Measurements from ENCODE around the gene VEGFB. TPM values are rescaled to one million over a fixed set of nuclear protein-coding genes. Genes with fewer than 3 reads are reported as not detected.
A peak's percentile ranks its signal among the peaks of the same experiment; 100 is the strongest.

The VEGFB gene
- 10 to 100 TPM; 56.1 to 75.0 (median 65.5) TPM for total RNA-seq

GRCh38 chr11:64233913-64234586, at the start of gene VEGFB:
Gene VEGFB (plus strand): TSS chr11:64234584. CDS start chr11:64234834, 250 bp downstream.
- peak in 1 of 2 donors; percentile 85 for DNase-seq (ENCODE audit: low spot score in 2 of 2)
- no peaks in the 10 kb centered on the region for H3K9me3 ChIP-seq
- WGBS, result 4% methylated on average over 13 of the region's 62 CpGs
- no peaks in the 10 kb centered on the region for H3K27me3 ChIP-seq
- peaks cover 89% of the 10 kb centered on the region for H3K4me1 ChIP-seq
- peaks cover 18% of the 10 kb centered on the region for H3K36me3 ChIP-seq
- TF ChIP-seq POLR2AphosphoS5 (IDR thresholded peaks at IDR 0.05), result no peak
- no peak for TF ChIP-seq POLR2A (IDR thresholded peaks at IDR 0.05)
- TF ChIP-seq CTCF (IDR thresholded peaks at IDR 0.05), result no peak
- TF ChIP-seq EP300 (IDR thresholded peaks at IDR 0.05), result no peak
- H3K27ac ChIP-seq, result peak within 1 kb of the TSS; percentile 86
- peak within 1 kb of the TSS; percentile 73 for H3K4me3 ChIP-seq

- H3K27me3 ChIP-seq, result no peaks in the 10 kb centered on the region
- peak overlapping the region; percentile 94 for H3K27ac ChIP-seq
- 0% methylated on average over 1 of the region's 52 CpGs for WGBS
- no peaks in the 10 kb centered on the region for H3K36me3 ChIP-seq
- H3K4me1 ChIP-seq, result peaks cover 66% of the 10 kb centered on the region
- DNase-seq (ENCODE audit: low spot score in 2 of 2), result peak; percentile 95 to 96
- TF ChIP-seq CTCF (IDR thresholded peaks at IDR 0.05) (peak; percentile 36 to 42), POLR2A (IDR thresholded peaks at IDR 0.05) (peak; percentile 91 to 98), POLR2AphosphoS5 (IDR thresholded peaks at IDR 0.05) (peak; percentile 56 to 77 (median 62)), EP300 (IDR thresholded peaks at IDR 0.05) (no peak)
- no peak overlapping the region for H3K4me3 ChIP-seq
- H3K9me3 ChIP-seq, result no peaks in the 10 kb centered on the region
These were observed 49.1 kb upstream of the VEGFB start for GRCh38 chr11:64185175-64185692.

- no peak within 1 kb of the TSS for H3K4me3 ChIP-seq
- H3K27ac ChIP-seq, result peak within 1 kb of the TSS; percentile 94
- peak; percentile 100 for DNase-seq (ENCODE audit: low spot score in 2 of 2)
- peaks cover 61% of the 10 kb centered on the region for H3K4me1 ChIP-seq
- H3K9me3 ChIP-seq, result no peaks in the 10 kb centered on the region
- 0% methylated on average over 17 of the region's 74 CpGs for WGBS
- no peaks in the 10 kb centered on the region for H3K27me3 ChIP-seq
- no peak for TF ChIP-seq EP300 (IDR thresholded peaks at IDR 0.05)
- TF ChIP-seq POLR2A (IDR thresholded peaks at IDR 0.05), result no peak
- TF ChIP-seq POLR2AphosphoS5 (IDR thresholded peaks at IDR 0.05), result peak in 1 of 3 donors; percentile 69
- peak in 1 of 2 donors; percentile 53 for TF ChIP-seq CTCF (IDR thresholded peaks at IDR 0.05)
- H3K36me3 ChIP-seq, result no peaks in the 10 kb centered on the region
These were observed 48.5 kb upstream of the VEGFB start, which contains the start of gene STIP1 for GRCh38 chr11:64185693-64186491. Gene STIP1 (plus strand): TSS chr11:64186171. CDS start chr11:64186262, 91 bp downstream.

- no peak overlapping the region for H3K4me3 ChIP-seq
- H3K9me3 ChIP-seq, result no peaks in the 10 kb centered on the region
- DNase-seq (ENCODE audit: low spot score in 2 of 2), result no peak
- H3K27me3 ChIP-seq, result no peaks in the 10 kb centered on the region
- 1% methylated on average over 35 of the region's 48 CpGs for WGBS
- peaks cover 53% of the 10 kb centered on the region for H3K4me1 ChIP-seq
- TF ChIP-seq POLR2AphosphoS5 (IDR thresholded peaks at IDR 0.05) (no peak), CTCF (IDR thresholded peaks at IDR 0.05) (no peak), EP300 (IDR thresholded peaks at IDR 0.05) (no peak), POLR2A (IDR thresholded peaks at IDR 0.05) (no peak)
- no peaks in the 10 kb centered on the region for H3K36me3 ChIP-seq
- peak overlapping the region; percentile 90 for H3K27ac ChIP-seq
These were observed 47.8 kb upstream of the VEGFB start for GRCh38 chr11:64186492-64187165.
